ENCODE measurements around the gene COG5.

Gene COG5

DNA sequence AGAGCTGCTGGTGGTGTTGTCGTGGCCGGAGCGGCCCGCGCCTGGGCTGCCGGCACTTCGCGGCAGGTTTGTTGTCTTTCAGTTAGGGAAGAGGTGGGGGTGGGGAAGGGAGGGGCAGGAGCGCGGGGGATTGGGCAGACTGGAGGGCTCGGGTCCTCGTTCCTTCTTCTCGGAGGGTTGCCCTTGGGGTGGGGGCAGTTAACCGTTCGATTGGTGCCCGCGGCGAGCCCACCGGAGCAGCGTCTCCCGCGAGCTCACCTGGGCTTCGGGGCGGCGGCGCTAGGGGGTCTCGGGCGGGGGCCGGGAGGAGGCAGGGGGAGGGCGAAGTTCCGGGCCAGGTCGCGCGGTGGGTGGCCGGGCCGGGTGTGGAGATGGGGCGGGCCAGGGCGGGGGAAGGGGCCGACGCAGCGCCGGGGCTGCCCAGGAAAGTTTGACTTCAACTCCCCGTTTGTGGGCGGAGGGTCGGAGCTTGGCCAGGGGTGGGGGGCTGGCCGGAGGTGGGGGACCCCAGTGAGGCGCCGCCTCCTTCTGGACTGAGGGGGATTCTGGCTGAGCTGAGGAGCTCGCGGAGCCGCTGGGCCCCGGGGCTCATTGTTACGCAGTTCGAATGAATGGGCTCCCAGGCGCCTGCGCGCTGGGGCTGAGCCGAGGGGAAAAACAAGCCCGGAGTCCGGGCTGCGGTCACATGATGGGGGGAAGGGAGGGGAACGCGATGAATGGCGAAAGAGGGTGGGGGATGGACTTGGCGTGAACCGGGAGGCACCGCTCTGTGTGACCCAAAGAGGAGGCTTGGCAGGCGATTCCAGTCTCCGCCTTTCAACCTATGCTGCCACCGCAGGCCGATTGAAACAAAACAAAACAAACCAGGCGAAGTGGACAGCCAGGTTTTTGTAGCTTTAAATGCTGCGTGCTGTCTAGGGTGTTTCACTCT is 394.3 kb downstream of the COG5 start:
- in situ Hi-C loops (cut with HindIII; ENCODE audit: low sequenced_read_pairs): no loop called here
- peak overlapping the region; percentile 74 for H3K4me3 ChIP-seq (ENCODE audit: low read depth, low read length)
- TF ChIP-seq, protein P1, sequence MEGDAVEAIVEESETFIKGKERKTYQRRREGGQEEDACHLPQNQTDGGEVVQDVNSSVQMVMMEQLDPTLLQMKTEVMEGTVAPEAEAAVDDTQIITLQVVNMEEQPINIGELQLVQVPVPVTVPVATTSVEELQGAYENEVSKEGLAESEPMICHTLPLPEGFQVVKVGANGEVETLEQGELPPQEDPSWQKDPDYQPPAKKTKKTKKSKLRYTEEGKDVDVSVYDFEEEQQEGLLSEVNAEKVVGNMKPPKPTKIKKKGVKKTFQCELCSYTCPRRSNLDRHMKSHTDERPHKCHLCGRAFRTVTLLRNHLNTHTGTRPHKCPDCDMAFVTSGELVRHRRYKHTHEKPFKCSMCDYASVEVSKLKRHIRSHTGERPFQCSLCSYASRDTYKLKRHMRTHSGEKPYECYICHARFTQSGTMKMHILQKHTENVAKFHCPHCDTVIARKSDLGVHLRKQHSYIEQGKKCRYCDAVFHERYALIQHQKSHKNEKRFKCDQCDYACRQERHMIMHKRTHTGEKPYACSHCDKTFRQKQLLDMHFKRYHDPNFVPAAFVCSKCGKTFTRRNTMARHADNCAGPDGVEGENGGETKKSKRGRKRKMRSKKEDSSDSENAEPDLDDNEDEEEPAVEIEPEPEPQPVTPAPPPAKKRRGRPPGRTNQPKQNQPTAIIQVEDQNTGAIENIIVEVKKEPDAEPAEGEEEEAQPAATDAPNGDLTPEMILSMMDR (IDR thresholded peaks at IDR 0.05; ENCODE audit: low read depth, low read length, missing control alignments): no peak
- DNase-seq (ENCODE audit: low read depth): peak; percentile 96

DNA sequence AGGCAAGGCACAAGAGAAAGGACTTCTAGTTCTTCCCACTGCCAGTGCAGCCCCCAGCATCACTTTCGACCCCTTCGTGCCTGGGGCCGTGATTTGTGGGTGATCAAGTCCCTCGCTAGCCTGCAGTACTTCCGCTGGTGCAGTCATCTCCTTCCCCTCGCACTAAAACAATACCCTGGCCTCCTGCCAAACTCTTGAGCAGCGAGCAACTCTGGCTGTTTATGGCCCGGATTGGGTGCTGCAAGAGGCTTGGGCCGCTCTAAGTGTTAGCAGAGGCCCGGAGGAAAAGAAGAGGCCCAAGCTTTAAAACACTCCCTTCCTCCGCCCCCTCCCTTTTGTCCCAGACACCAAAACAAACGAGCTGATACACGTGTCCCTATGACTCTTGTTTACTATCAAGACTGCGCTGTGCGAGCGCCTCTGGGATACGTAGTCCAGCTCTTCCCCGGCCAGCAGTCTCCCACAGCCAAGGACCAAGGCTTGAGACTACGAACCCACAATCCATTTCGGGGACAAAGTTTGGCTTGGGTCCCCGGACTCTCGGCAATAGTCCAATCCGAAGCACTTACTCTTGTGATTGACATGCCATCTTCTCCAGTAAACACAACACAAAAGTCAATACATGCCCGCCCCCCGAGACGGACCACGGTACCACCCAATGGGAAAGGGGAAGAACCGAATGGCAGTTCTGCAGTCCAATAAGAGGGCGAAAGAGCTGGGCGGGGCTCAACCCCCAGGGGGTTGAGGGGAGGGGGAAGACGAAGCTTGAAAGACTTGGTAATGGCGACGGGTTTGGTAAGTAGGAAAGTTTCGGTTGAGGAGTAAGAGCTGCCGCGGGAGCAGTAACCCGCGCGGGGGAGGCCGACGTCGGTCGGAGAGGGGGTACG is 395.2 kb downstream of the COG5 start, which contains the start of gene HBP1:
TSS of gene HBP1 (plus strand) at position 771 of the 887 bp plus-strand sequence. CDS start 10,891 bp downstream, outside the sequence.
- DNase-seq (ENCODE audit: low read depth): peak; percentile 100
- peak within 1 kb of the TSS; percentile 74 for H3K4me3 ChIP-seq (ENCODE audit: low read depth, low read length)
- TF ChIP-seq, protein P1 (IDR thresholded peaks at IDR 0.05; ENCODE audit: low read depth, low read length, missing control alignments): no peak
- in situ Hi-C loops (cut with HindIII; ENCODE audit: low sequenced_read_pairs): no loop called here

DNA sequence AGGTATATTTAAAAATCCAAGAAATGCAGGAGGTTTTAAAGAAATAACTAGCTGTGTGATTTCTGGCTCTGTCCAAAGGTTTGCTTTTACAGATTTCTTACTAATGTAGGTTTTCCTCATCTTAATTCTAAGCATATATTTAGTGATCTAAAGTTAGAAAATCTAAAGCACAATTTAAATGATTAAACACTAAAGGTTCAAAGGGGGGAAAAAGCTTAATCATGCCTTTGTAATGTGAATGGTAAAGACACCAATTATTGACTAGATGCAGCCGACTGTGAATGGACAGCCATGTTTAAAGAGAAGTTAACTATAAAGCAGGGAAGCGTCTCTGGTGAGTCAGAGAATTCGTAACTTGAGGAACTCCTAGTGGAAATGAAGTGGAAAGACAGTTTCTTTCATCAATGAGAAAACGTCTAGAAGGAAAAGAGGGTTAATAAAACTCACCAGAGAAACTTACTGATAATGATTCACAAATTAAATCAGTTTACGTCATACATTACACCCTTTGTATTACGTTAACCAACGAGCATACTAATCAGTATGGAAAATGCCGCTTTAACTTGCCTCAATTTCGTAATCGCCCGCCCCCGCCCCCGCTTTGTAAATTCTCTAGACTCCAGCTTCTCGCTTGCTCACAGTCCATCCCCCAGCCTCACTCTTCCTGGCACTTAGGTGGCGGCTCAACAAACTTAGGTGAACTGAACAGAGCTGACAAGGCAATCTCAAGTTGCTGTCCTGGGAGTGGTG is 396.1 kb downstream of the COG5 start:
- H3K4me3 ChIP-seq (ENCODE audit: low read depth, low read length): peak overlapping the region; percentile 40
- DNase-seq (ENCODE audit: low read depth): peak; percentile 79
- TF ChIP-seq, protein P1 (IDR thresholded peaks at IDR 0.05; ENCODE audit: low read depth, low read length, missing control alignments): peak; percentile 48
- in situ Hi-C loops (cut with HindIII; ENCODE audit: low sequenced_read_pairs): no loop called here

DNA sequence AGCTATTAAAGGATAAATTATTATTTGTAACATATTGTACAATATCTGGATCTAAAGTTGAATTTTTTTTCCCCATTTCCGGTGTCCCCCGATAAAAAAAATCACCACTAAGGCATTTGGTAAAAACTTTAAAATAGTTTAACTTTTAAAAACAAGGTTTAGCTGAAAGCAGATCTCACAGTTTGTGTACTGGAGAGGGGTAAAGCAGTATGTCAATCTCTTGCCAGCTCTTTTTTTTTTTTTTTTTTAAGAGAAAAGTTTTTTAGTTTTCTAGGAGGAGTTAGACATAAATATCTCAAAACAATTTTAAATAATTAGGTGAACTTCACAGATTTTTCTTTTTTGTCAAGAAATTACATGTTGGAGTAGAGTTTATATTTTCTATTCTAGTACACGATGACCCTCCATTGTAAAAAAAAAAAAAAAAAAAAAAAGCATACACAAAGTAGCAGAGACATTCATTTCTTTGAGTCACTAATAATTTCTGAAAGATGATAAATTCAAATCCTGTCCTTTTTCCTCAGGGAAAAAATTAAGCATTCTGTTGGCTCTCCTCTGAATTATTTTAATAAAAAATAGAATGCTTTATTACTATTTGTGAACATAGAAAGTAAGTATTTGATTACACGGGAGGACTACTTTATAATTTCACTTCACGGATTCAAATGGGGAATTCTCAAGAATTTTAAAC is 396.8 kb downstream of the COG5 start:
- in situ Hi-C loops (cut with HindIII; ENCODE audit: low sequenced_read_pairs): no loop called here
- peak overlapping the region; percentile 40 for H3K4me3 ChIP-seq (ENCODE audit: low read depth, low read length)
- no peak for DNase-seq (ENCODE audit: low read depth)
- TF ChIP-seq, protein P1 (IDR thresholded peaks at IDR 0.05; ENCODE audit: low read depth, low read length, missing control alignments): no peak

DNA sequence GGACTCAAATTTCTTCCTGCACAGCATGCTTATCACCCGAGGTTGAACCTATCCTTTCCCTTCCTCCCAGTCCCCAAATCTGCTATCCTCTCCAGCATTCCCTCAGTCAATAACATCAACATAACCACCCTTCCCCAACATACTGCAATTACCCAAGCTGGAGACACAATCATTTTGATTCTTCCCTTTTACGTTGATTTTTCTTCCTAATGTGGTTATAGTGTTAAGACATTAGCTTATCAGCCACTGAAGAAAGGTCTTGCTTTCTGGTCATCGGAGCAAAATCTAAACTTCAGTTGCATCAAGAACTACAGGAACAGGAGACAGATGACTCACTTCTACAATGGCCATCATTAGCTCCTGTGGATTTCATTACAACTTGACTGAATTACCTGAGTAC is 398.4 kb downstream of the COG5 start:
- no peak for DNase-seq (ENCODE audit: low read depth)
- TF ChIP-seq, protein P1 (IDR thresholded peaks at IDR 0.05; ENCODE audit: low read depth, low read length, missing control alignments): no peak
- no peak overlapping the region for H3K4me3 ChIP-seq (ENCODE audit: low read depth, low read length)
- in situ Hi-C loops (cut with HindIII; ENCODE audit: low sequenced_read_pairs): no loop called here
